Articular chondrocyte of knee joint (primary cell): Measurements from ENCODE around the gene AIRE. TPM values are rescaled to one million over a fixed set of nuclear protein-coding genes. Genes with fewer than 3 reads are reported as not detected.

Source experiments
- small RNA-seq: library from RNA; depleted of rRNA; stranded (forward); fragments of <200 nt; gene quantifications from one replicate; pipeline ENCODE3, GENCODE V24; 2012
- total RNA-seq: library from RNA; depleted of rRNA; stranded (reverse); fragments of >200 nt; gene quantifications from 2 replicates; pipeline ENCODE4 v1.2.3, GENCODE V29; 2012

The AIRE gene
- not detected in 2 replicates for total RNA-seq

DNA sequence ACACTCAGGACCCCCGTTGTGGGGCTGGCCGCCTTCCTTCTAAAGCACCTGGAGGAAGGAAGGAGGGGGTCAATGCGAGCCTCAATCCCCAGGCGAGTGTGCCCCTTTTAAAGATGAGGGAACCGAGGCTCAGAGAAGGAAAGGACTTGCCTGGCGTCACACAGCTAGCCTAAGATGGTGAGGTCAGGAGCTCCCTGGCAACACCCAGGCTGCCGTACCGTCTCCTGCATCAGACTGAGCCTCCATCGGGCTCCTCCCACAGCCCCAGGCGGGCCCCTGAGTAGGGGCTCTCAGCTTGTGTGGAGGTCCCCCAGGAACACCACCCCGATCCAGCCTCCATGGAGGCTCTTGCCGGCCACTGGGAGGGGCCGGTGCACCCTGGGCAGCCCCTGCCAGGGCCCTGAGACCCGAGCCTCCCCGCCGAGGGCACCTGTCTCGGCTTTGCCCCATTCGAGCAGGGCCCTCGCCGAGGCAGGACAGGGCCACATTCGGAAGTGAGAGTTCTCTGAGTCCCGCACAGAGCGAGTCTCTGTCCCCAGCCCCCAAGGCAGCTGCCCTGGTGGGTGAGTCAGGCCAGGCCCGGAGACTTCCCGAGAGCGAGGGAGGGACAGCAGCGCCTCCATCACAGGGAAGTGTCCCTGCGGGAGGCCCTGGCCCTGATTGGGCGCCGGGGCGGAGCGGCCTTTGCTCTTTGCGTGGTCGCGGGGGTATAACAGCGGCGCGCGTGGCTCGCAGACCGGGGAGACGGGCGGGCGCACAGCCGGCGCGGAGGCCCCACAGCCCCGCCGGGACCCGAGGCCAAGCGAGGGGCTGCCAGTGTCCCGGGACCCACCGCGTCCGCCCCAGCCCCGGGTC lies at the start of gene AIRE:
AIRE (plus strand) TSS at position 739 of the 855 bp plus-strand sequence. CDS start 131 bp downstream, outside the sequence.

GRCh38 chr21:44240842-44241241 lies 44.8 kb upstream of the AIRE start, which contains the start of gene ICOSLG:
Gene ICOSLG, minus strand, starts transcription at chr21:44240943. Its CDS starts 126 bp downstream, at chr21:44240817.

GRCh38 chr21:44261675-44262295 lies 23.9 kb upstream of the AIRE start, which contains the start of gene DNMT3L:
Gene DNMT3L, minus strand, starts transcription at chr21:44261897. Its CDS starts 638 bp downstream, at chr21:44261259.

DNA sequence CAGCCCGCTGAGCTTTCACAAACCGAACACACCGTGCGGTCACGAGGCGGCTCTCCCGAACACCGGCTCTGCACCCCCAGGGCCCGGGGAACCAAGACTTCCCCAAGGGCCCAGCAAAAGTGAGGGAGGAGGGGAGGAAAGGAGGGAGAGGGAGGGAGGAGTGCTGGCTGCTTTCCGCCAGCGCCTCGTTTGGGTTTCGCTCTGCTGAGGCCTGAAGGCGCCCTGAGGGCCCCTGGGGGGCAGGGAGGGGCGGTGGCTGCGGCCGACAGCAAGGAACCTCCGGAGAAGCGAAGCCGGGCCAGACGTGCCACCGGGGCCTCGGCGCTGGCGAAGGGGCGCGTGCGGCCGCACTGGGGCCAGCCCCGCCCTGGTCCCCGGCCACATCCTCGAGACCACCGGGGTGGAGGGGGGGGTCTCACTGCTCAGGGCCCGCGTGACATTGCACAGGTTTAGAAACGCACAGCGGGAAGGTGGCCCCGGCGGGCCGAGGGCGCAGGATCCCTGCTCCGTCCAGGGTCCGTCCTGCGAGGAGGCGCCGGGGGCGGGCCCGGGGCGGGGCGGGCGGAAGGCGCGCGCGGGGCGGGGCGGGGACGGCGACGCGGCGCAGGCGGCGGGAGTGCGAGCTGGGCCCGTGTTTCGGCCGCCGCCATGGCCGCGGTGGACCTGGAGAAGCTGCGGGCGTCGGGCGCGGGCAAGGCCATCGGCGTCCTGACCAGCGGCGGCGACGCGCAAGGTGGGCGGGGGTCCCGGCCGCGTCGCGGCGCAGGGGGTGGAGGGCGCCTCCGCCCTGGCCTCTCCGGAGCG lies 14.0 kb downstream of the AIRE start, which contains the start of gene PFKL:
PFKL (plus strand) TSS at position 596 of the 804 bp plus-strand sequence; CDS start at position 649, 53 bp downstream.

GRCh38 chr21:44338971-44339910 lies 53.6 kb downstream of the AIRE start, which contains the start of gene CFAP410:
Gene CFAP410, minus strand, starts transcription at chr21:44339390. Its CDS starts 196 bp downstream, at chr21:44339194.

Small RNA genes within 50 kb of the gene (small RNA-seq; reads per million reads assigned to genes)
- not detected for gene AP001059.3

Other genes starting within 250 kb of the AIRE start
- 1.3 and 1.7 TPM in 2 replicates for gene PWP2, start 178.5 kb upstream of the AIRE start, total RNA-seq
- 12.3 and 13.3 TPM in 2 replicates for gene GATD3, start 152.2 kb upstream of the AIRE start, total RNA-seq
- under 0.01 and 0.13 TPM in 2 replicates for gene ICOSLG, start 44.9 kb upstream of the AIRE start, total RNA-seq
- not detected in 2 replicates for gene DNMT3L, start 24.0 kb upstream of the AIRE start, total RNA-seq
- gene PFKL, start 14.2 kb downstream of the AIRE start, total RNA-seq = 116 and 121 TPM in 2 replicates
- gene CFAP410, start 53.5 kb downstream of the AIRE start, total RNA-seq = 8.3 and 12.3 TPM in 2 replicates
- under 0.01 TPM in 1 of 2 replicates, not detected in the other for gene TRPM2, start 67.7 kb downstream of the AIRE start, total RNA-seq
- 0.22 and 0.26 TPM in 2 replicates for gene LRRC3, start 169.6 kb downstream of the AIRE start, total RNA-seq